SH-SY5Y (cell line): ENCODE data around the gene C1orf198.

Experiments used
- GATA2 ChIP-seq: IDR thresholded peaks from 2 replicates; pipeline ENCODE4 v1.6.1; 2011; ENCODE audit warnings: mild to moderate bottlenecking, low read depth, low read length
- GATA3 ChIP-seq: IDR thresholded peaks from 2 replicates; pipeline ENCODE4 v1.6.1; 2011; ENCODE audit warnings: low read depth, mild to moderate bottlenecking, low read length, moderate library complexity

DNA sequence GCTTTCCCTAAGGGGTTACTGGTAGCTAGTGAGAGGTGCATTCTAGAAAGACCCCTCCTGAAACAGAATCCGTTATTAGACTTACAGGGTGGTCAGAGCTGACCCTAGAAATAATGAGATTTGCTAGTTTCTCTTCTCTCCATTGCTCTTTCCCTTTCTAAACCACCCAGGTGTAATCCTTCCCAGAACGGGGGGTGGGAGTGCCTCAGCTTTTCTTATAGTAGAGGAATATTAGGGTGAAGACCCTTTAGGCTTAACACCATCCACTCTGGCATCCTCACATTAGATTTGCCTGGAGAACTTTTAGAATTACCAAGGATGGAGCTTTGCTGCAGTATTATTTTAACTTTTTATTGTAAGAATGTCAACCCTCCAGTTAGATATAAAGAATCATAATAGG is 71.7 kb downstream of the C1orf198 start:
- TF ChIP-seq GATA2: no peak
- no peak for TF ChIP-seq GATA3
